NCI-H748 treated with DMSO at 0.1 percent for 48 hours (cell line): ENCODE results near the gene VWA8.
"Not testable (repeated sequence)": the region's sequence is repeated elsewhere in the genome, so short reads cannot be mapped to it uniquely, and the experiment has no call there.

ENCODE experiments used
- DNase-seq: peaks from one replicate; lab custom pipeline; 2025; lab: John Stamatoyannopoulos, UW

VWA8 gene

DNA sequence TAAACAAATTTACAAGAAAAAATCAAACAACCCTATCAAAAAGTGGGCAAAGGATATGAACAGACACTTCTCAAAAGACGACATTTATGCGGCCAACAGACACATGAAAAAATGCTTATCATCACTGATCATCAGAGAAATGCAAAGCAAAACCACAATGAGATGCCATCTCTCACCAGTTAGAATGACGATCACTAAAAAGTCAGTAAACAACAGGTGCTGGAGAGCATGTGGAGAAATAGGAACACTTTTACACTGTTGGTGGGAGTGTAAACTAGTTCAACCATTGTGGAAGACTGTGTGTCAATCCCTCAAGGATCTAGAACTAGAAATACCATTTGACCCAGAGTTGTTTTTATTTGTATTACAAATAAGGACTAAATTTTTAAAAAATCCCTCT lies 215.4 kb downstream of the VWA8 start:
- not testable (repeated sequence) for DNase-seq

DNA sequence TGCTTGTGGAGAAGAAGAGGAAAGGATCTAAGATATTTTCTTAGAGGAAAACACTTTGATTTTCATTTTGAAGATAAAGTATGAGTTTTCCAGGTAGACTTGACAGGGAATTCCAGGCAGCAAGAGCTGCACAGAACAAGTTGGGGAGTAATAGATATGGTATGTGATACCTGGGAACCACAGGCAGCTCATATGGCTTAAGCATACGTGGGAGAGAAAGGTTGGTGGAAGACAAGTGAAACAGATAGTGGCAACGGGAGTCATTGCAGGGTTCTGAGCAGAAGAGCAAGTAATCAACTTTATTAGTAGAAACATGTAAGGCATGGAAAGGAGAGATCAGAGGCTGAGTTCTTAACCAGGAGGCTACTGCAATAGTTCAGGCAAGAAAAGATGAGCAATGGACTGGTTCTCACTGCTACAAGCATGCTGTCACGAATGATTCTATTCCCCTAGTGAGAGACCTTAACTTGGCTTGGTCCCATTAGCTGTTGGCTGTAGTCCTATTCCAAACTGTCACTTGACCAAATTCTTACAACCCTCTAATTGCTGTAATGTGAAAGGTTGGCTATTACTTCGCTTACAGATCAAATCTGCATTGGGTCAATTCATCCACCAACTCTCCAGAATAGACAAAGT lies 217.9 kb downstream of the VWA8 start:
- no peak for DNase-seq

DNA sequence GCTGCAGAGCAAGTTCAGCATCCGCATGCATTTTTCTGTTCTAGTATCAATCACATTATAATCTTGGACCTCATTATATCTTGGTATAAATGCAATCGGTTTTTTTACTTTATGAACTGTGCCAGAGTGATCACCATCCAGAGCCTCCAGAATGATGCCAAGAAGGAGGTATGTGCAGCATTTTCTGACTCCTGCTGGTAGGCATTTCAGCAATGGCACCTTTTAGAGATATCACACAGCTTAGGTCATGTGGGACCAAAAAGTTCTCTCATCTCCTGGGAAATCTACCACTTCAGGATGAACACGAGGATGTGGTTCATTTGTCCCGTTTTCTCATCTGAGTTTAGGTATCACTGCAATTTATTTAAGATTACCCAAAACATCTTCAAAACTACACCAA lies 220.4 kb downstream of the VWA8 start:
- no peak for DNase-seq

DNA sequence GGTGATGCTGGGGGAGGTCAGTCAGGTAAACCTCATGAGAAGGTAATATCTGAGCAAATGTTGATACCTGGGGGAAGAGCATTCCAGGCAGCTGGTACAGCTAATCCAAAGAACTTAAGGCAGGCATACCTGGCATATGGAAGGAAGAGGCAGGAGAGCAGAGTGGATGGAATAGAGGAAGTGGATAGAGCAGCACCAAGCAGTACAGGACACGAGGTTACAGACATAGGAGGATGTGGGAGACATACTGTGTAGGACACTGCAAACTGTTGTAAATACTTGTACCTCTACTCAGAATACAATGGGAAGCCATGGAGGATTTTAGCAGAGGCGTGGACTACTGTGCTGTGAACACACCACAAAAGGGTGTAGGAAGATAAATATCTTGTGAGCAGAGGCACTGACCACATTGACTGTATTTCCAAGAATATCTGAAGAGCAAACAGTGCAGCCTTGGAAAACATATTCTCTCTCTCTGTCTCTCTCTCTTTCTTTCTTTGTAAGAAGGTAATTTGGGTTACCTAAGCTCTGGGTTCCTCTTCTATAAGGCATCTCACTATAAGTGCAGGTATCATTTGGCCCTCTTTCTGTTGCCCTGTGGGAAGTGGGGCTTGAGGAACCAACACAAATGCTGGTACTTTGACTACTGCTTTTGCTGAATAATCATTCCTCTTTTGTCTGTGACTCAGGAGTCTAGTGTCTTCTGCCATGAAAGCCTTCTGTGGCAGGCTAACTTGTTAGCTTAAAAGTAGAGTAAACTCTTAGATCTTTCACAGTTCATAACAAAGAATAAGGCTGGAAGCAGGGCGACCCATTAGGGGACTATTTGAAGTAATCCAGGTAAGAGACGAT lies 238.0 kb downstream of the VWA8 start:
- no peak for DNase-seq

DNA sequence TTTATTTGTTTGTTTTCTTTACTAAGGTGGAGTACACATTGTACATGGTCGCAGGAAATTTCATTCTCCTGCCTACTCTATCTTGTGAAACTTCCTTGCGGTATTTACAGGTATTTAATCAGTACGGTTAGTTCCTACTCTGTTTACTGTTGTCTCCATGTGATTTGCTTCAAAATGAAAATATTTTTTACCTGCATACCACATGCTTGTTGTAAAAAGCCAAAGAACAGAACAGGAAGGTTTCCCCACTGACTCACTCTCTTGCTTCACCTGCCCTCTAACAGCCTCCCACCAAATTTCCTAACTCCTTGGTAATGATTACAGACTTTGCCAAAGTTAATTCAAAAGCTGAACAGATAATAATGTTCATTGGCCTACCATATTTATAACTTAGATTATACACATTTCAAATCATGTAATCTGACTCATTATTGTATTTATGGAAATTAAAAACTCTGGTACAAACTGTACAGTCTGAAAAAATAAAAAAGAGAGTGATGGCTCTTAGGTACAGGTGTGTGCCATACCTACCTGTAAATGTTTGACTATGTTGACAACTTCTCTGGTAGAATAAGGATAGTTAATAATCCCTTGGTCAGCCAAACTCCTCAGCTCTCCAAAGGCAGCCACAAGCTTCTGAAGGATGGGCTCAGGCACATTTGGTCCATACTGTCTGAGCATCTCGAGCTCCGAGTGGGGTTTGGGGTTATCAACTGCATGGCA lies 239.9 kb downstream of the VWA8 start:
- DNase-seq: no peak

DNA sequence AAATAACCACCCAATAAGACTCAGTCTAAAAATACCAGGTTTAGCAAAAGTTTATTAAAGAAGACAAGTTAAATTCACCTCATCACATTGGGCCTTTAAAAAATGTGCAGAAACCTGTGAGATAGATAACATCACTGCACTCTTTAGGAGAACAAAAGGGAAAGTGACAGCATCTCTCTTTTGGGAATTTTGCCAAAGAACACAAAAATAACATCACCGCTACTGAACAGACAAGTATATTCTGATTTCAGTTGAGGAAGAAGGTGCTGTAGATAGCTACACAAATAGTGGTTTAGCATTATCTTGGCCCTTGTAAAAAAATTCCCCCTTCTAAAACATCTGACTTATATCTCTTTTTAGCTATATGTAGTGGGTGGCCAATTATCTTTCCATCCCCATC lies 244.7 kb downstream of the VWA8 start:
- no peak for DNase-seq

DNA sequence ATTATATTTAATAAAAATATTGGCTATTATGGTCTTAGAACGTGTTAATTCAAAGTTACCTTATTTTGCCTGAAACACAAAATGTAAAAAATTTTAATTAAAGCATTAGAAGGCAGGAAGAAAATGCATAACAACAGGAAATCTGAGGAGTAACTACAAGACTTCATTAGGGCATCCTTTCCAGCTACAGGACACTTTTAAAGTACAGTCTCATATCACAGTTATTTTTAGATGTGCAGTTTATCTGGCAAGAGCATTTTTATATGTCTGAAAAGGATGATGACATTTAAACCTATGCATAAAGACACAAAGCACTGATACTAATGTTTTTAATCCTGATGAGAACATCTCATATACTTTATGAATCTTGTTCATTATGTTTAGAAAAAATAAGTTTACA lies 247.5 kb downstream of the VWA8 start:
- no peak for DNase-seq

DNA sequence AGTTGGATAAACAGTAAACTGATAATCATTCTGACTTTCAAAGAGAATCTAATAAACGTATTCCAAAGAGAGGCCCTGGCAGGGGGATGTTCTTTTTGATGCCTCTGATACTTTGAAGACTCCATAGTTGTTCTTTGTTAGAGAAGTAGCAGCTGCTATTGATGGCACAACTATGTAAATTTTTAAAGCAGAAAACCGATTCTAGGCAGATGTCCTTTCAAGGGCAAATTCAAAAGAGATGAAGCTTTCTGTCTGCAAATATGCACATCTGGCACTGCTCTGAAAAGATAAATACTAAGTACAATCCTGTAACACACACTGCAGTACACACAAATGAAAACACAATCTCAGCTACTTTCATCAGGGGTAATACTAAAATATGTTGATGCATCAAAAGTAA lies 250.1 kb downstream of the VWA8 start:
- DNase-seq: no peak

DNA sequence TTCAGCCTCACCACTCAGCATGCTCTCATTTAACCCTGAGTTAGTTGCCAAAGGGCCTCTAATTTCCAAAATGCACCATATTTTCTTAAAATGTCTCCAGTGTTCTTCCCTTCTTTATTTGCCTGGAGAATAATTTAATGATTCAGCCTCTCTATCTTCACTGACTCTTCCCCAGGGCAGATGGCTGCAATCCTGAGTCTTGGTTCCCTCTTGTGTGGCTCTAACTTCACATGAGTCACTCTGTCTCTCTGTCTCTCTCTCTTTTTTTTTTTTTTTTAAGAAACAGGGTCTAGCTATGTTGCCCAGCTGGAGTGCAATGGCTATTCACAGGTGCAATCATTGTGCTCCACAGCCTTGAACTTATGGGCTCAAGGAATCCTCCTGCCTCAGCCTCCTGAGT lies 251.4 kb downstream of the VWA8 start:
- no peak for DNase-seq

DNA sequence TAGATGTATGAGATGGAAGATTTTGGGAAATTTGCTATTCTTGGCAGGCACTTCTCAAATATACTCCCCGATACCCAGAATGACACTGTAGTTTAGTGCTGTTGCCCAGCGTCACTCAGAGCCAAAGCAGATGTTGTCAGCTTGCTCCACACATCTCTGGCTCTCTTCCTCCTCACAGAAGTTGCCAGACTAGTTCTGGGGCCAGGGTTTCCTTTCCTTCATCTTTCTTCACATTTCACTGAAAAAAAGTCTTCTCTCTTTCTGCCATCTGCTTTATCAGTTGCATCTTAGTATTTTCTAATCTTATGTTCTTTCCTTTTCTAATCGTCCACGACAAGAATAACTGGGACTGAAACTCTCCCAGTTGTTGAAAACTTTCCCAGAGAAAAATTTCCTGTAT lies 252.2 kb downstream of the VWA8 start:
- DNase-seq: no peak

DNA sequence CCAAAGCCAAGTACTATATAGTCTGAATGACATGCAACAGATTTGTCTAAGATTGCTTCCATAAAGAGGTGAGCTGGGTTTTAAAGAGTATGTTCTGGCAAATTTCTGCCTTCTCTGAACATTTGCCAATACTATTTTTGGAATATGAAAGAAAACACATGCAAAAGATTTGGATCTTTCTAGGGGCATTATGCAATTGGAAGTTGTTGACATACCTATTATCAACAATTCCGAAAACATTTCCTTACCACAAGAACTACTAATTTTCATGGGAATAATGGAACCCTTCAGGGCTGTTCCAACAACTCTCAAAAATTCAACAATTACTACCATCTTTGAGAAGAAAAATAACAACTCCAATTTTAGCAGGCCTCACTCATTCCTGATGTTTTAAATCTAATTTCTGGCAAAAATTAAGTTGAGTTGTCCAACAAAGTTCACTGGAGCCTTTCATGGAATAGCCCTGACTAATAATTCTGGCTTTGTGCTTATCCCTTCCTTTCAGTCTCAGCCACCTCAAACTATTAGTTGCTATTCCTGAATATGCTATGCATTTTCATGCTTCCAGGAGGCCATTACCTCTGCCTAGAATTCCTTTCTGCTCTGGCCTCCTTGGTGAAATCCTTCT lies 253.6 kb downstream of the VWA8 start:
- no peak for DNase-seq

DNA sequence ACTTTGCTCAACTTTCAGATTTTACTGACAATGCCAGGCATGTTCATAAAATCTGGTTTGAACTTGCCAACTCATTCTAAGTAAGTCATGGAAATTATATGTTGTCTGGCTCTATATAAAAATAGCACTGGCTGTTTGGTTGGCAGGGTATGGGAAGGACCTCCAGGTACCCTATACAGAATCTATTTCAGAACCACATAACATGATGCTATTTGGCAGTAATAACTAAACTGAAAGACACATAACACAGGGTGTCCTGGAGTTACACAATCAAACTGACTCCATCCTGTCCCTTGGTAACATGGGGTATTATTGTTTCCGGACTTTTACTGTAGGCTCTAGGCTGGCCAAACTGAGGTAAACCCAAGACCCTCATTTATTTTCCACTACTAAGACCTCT lies 254.8 kb downstream of the VWA8 start:
- no peak for DNase-seq

DNA sequence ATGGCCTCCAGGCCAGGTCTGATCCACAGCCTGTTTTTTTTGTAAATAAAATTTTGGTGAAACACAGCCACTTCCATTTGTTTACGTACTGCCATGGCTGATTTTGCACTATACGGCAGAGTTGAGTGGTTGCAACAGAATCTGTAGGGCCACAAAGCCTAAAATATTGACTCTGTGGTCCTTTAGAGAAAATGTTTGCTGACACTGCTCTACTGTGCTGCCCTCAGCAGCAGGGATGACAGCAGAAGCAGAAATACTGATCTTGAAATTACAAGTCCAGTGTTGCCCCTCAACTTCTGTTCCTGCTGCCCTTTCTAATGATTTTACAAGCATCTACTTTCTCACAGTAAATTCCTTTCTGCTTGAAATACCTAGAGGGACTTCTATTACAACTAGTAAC lies 258.4 kb downstream of the VWA8 start:
- no peak for DNase-seq

DNA sequence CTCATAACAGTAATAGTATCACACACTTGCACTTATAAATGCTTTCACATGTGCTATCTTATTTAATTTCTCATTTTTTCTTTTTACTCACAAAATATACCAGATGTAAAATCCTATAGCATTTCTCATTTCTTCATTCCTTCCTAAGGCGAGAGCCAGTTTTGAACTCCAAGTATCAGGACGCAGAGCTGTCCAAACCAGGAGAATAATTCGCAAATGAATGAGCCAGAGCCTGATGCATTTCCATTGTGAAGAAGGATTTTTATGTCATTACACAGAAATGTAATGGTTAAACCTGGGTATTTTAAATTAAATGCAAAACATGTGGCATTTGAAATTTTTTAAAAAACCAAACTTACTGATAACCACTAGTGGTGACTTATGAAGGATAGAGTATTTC lies 259.2 kb downstream of the VWA8 start:
- DNase-seq: no peak

DNA sequence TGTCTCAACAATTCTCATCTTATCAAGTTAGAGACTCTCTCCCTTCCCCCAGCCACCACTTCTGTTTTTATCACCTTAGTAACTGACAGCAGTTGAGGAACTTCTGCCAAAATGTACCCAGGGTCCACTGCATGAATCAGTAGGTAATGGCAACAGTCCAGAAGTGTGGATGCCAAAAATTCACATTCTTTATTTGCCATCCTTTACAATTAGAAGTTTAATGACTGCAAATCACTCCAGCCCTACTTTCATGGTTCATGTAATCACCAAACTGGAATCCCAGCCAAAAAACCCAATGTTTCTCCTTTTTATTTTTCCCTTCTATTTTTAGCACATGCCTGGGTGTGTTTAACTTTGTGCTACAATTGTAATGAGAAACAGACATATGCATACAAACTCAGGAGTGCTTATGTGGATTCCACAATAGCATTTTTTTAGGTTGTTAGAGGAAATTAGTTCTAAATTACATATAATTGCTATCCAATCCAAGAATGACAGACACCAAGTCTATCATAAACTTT lies 260.1 kb downstream of the VWA8 start:
- peak; percentile 41 for DNase-seq

DNA sequence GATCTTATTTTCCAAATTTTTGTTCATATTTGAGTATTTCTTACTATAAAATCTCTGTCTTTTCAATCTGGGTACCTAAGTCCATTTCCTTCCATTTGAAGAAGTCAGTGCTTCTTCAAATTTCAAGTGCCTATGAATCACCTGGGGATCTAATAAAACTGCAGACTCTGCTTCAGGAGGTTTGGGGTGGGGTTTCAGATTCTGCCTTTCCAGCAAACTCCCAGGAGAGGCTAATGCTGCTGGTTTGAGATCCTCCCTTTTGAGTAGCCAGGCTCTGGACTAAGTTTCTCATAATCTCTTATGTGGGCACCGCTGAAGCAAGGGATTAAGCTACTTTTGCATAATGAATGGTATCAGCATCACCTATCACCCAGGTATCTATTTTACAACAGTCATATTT lies 261.1 kb downstream of the VWA8 start:
- DNase-seq: no peak

DNA sequence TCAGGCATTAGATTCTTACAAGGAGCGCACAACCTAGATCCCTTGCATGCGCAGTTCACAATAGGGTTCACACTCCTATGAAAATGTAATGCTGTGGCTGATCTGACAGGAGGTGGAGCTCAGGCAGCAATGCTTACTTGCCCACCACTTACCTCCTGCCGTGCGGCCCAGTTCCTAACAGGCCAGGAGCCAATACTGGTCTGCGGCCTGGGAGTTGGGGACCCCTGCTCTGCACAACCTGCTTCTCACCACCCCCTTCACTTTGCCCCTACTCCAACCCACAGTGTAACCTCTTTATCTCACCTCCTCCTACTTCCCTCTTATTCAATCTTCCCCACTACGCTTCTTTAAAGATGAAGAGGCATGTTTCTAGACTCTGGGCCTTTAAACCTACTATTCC lies 263.3 kb downstream of the VWA8 start:
- DNase-seq: no peak

DNA sequence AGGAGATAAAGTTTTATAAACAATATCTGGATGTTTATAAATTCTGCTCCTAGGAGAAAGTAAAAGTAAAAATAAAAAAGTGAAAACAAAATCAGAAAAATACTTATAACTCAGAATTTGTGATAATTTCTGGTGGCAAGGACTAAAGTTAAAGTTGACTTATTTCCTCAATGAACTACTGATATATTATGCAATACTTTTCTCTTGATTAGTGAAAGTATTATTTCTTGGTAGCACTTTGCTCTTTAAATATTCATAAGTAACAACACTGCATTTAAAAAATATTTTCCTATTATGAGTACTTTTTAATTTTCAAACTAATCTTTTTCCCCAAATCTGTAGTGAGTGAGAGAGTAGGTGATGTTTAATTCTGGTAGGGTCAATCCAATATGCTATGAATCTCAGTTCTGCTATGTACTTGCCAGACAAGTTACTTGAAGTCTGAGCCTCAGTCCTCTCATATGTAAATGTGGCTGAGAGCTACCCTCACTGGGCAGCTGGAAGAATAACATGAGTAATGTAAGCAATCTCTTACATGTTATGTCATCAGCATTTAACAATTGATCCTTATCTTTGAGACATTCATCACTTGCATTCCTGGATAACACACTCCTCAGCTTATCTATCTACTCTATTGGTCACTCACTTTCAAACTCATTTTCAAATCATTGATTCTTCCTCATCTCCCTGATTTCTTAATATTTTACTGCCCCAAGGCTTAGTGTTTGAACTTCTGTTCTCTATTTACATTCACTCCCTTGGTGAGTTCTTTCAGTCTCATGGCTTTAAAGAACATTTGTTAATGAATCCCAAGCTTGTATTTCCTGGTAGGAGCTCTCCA lies 264.5 kb downstream of the VWA8 start:
- no peak for DNase-seq

DNA sequence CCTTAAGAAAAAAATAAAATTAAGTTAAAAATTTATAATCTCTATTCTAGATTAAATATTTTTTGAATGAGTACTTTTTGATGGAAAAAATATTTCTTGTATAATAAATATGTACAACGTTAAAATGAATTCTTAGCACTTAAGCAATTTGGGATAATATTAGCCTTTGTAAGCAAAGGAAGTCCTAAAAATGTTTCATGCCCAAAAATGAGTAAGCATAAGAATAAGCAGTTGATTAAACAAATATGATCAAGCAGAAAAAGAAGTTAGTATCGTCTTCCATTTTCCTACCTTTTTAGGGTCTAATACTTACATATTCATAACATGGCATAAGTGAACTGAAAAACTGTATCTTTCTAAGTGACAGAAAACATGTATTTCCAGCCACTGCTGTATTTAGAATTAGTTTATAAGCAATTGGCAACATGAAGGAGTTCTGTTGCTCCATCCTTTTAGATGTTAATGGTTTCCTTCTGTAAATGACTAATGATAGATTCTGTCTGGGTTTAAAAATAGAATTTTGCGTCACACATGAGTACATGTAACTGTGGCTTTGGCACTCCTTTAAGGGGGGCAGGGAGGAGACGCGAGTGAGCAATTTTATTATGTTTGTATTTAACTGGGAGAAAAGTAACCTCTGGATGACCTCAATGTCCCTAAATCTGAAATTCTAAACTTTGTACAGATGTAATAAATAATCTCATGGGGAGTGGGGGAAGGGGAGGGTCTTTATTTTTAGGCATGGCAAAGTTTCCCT lies 266.2 kb downstream of the VWA8 start:
- no peak for DNase-seq

DNA sequence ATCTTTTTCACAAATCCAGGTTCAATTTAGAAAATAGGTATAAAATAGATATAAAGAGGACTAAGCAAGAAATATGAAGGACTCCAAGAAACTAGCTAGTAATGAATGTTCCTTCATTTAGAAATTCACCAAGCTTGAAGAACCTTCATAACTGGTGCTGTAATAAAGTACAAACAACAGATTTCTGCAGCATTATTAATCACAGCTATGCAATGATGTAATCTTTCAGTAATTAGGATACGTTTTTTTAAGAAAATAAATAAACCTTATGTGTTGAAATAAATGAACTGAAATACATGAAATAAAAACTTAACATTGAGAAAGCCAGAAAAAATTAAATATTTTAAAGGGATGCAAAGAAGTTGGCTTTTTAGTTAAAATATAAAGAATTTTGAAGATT lies 267.5 kb downstream of the VWA8 start:
- DNase-seq: no peak

DNA sequence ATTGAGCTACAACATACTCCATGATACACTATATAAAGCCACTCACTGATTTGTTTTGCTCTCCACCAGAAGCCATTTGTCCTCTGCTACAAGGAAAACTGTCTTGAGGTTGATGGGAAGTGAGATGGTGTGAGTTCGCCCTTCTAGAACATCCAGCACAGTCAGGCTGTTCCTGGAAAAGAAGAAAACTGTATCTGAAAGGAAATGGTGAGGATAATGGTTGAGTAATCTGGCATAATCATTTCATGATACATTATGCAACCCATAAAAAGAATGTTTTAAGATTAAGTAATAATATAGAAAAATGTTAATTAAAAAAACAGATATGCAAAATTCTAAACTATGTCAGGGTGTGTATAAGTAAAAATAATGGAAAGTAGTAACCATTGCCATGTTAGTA lies 269.6 kb downstream of the VWA8 start:
- DNase-seq: no peak
